Astrocyte (in vitro differentiated cells and primary cell): ENCODE measurements around the gene TROAP. TPM values are rescaled to one million over a fixed set of nuclear protein-coding genes. Genes with fewer than 3 reads are reported as not detected.
A peak's percentile ranks its signal among the peaks of the same experiment; 100 is the strongest.
"Not testable (repeated sequence)": the region's sequence is repeated elsewhere in the genome, so short reads cannot be mapped to it uniquely, and the experiment has no call there.

Experiments
- DNase-seq: peaks from one replicate; pipeline ENCODE4 v3.0.0-alpha.2; 2010; ENCODE audit warnings: low read depth
- FAIRE-seq: peaks from 2 replicates; lab custom pipeline; 2011; peaks lifted over from hg19 to GRCh38; lab: Jason Lieb, UNC
- H2AFZ ChIP-seq: 2 replicates; pipeline ENCODE4 v1.6.0; 2012; ENCODE audit warnings: low read depth, low read length, inconsistent platforms
- H3K27ac ChIP-seq: 2 replicates; pipeline ENCODE4 v1.5.1; 2011; ENCODE audit warnings: low read depth, low read length, inconsistent platforms
- H3K27me3 ChIP-seq: 2 replicates; pipeline ENCODE4 v1.6.0; 2011; ENCODE audit warnings: low read length, inconsistent platforms; ENCODE audit not compliant: insufficient read depth
- H3K36me3 ChIP-seq: 2 replicates; pipeline ENCODE4 v1.5.1; 2011; ENCODE audit warnings: low read length, inconsistent platforms; ENCODE audit not compliant: insufficient read depth
- H3K4me1 ChIP-seq: 2 replicates; pipeline ENCODE4 v1.5.1; 2011; ENCODE audit warnings: low read length, inconsistent platforms; ENCODE audit not compliant: insufficient read depth
- H3K4me2 ChIP-seq: 2 replicates; pipeline ENCODE4 v1.6.0; 2012; ENCODE audit warnings: low read length, inconsistent platforms
- H3K4me3 ChIP-seq: 2 replicates; pipeline ENCODE4 v1.5.1; 2011; ENCODE audit warnings: low read depth, mild to moderate bottlenecking, low read length, inconsistent platforms; ENCODE audit not compliant: insufficient read depth
- H3K79me2 ChIP-seq: 2 replicates; pipeline ENCODE4 v1.6.0; 2012; ENCODE audit warnings: mild to moderate bottlenecking, low read length, inconsistent platforms; ENCODE audit not compliant: insufficient read depth
- H3K9ac ChIP-seq: 2 replicates; pipeline ENCODE4 v1.6.0; 2012; ENCODE audit warnings: mild to moderate bottlenecking, low read length, inconsistent platforms
- H3K9me3 ChIP-seq: 2 replicates; pipeline ENCODE4 v1.5.1; 2012; ENCODE audit warnings: low read depth, mild to moderate bottlenecking, low read length, inconsistent platforms; ENCODE audit not compliant: insufficient read depth
- H4K20me1 ChIP-seq: 2 replicates; pipeline ENCODE4 v1.6.0; 2012; ENCODE audit warnings: low read length, inconsistent platforms; ENCODE audit not compliant: insufficient read depth
- H3K27ac Mint-ChIP-seq: one replicate; pipeline ENCODE4 v1.8.0; 2021; ENCODE audit warnings: mild to moderate bottlenecking, mixed read lengths; ENCODE audit not compliant: unreplicated experiment
- H3K27me3 Mint-ChIP-seq: one replicate; pipeline ENCODE4 v1.8.0; 2021; ENCODE audit warnings: low read depth, mixed read lengths; ENCODE audit not compliant: unreplicated experiment
- H3K36me3 Mint-ChIP-seq: one replicate; pipeline ENCODE4 v1.8.0; 2021; ENCODE audit warnings: low read depth, mixed read lengths; ENCODE audit not compliant: unreplicated experiment
- H3K4me1 Mint-ChIP-seq: one replicate; pipeline ENCODE4 v1.8.0; 2021; ENCODE audit warnings: low read depth, mixed read lengths; ENCODE audit not compliant: unreplicated experiment
- H3K4me3 Mint-ChIP-seq: one replicate; pipeline ENCODE4 v1.8.0; 2021; ENCODE audit warnings: mild to moderate bottlenecking, moderate library complexity, mixed read lengths; ENCODE audit not compliant: unreplicated experiment
- H3K9me3 Mint-ChIP-seq: one replicate; pipeline ENCODE4 v1.8.0; 2021; ENCODE audit warnings: mild to moderate bottlenecking, mixed read lengths; ENCODE audit not compliant: unreplicated experiment
- EZH2 ChIP-seq: IDR thresholded peaks from 2 replicates; pipeline ENCODE4 v1.6.1; 2012; ENCODE audit warnings: mild to moderate bottlenecking, low read length, inconsistent platforms; ENCODE audit not compliant: insufficient read depth
- total RNA-seq: library from RNA; stranded (reverse); gene quantifications from 2 replicates; pipeline ENCODE4 v1.2.1, GENCODE V29; 2021
- TF ChIP-seq, protein P1 (sequence below): IDR thresholded peaks from 2 replicates; pipeline ENCODE4 v1.5.1; 2011; ENCODE audit warnings: low read depth, mild to moderate bottlenecking, inconsistent platforms, low read length, moderate library complexity; ENCODE audit not compliant: insufficient read depth

The TROAP gene
- total RNA-seq, 1 donor from 2014 or later: 2.7 TPM

DNA sequence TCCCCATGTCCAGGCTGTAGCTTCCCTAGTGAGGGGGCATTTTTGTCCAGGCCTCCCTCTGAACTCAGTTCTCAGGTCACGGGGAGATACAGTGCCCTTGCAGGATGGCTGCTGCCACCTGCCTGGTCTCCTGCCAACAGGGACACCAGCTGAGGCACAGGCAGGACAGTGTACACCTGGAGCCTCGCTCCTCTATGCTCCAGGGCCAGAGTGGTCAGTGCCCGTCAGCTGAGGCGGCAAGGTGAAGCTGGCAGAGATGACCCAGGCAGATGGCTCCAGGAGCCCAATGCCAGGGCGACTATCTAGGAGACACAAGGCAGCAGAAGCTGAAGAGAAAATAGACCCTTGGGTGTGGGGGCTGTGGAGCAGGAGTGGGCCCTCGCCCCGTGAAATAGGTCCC, 45.6 kb upstream of the TROAP start:
- Histone ChIP-seq H3K27me3 (no peaks in the 10 kb centered on the region), H3K4me2 (no peak overlapping the region), H3K79me2 (peaks cover 4% of the 10 kb centered on the region), H4K20me1 (peaks cover 28% of the 10 kb centered on the region), H3K36me3 (peaks cover 15% of the 10 kb centered on the region), H3K9ac (no peak overlapping the region), H3K9me3 (no peaks in the 10 kb centered on the region), H3K4me1 (no peaks in the 10 kb centered on the region), H3K27ac (no peak overlapping the region), H3K4me3 (no peak overlapping the region), H2AFZ (no peak overlapping the region)
- no peak overlapping the region for H3K4me3 Mint-ChIP-seq
- H3K4me1 Mint-ChIP-seq: peaks cover 14% of the 10 kb centered on the region
- no peaks in the 10 kb centered on the region for H3K27me3 Mint-ChIP-seq
- H3K36me3 Mint-ChIP-seq: peaks cover 7% of the 10 kb centered on the region
- DNase-seq: no peak
- TF ChIP-seq, protein P1, sequence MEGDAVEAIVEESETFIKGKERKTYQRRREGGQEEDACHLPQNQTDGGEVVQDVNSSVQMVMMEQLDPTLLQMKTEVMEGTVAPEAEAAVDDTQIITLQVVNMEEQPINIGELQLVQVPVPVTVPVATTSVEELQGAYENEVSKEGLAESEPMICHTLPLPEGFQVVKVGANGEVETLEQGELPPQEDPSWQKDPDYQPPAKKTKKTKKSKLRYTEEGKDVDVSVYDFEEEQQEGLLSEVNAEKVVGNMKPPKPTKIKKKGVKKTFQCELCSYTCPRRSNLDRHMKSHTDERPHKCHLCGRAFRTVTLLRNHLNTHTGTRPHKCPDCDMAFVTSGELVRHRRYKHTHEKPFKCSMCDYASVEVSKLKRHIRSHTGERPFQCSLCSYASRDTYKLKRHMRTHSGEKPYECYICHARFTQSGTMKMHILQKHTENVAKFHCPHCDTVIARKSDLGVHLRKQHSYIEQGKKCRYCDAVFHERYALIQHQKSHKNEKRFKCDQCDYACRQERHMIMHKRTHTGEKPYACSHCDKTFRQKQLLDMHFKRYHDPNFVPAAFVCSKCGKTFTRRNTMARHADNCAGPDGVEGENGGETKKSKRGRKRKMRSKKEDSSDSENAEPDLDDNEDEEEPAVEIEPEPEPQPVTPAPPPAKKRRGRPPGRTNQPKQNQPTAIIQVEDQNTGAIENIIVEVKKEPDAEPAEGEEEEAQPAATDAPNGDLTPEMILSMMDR: no peak
- TF ChIP-seq EZH2: no peak
- H3K27ac Mint-ChIP-seq: no peak overlapping the region
- no peaks in the 10 kb centered on the region for H3K9me3 Mint-ChIP-seq
- FAIRE-seq: no peak

DNA sequence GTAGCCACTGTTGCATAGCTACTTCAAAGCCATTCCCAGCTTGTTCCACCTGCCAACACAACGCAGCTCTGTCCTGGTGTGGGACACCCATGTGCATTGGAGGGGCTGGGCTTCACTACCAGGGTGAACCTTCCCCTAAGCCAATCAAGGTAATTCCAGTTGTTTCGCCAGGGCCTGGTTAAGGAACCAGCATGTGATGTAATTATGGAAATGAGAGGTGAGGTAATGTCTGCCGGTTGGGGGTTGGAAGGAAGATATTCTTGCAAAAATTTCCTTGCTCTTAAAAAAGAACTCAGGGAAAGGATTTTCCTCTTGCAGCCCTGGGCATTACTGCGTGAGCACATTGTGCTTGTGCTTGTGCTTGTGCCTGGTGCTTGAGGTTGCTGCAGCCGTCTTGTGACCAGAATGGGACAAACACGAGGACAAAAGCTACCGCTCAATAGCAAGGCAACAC, 43.3 kb upstream of the TROAP start:
- DNase-seq: peak; percentile 54
- no peak overlapping the region for H3K27ac Mint-ChIP-seq
- Histone ChIP-seq H2AFZ (peak overlapping the region; percentile 37), H3K4me1 (no peaks in the 10 kb centered on the region), H4K20me1 (peaks cover 6% of the 10 kb centered on the region), H3K79me2 (no peaks in the 10 kb centered on the region), H3K4me3 (no peak overlapping the region), H3K36me3 (no peaks in the 10 kb centered on the region), H3K9ac (no peak overlapping the region), H3K27me3 (no peaks in the 10 kb centered on the region), H3K4me2 (peak overlapping the region; percentile 57), H3K27ac (no peak overlapping the region), H3K9me3 (no peaks in the 10 kb centered on the region)
- no peak overlapping the region for H3K4me3 Mint-ChIP-seq
- no peak for FAIRE-seq
- peaks cover 17% of the 10 kb centered on the region for H3K4me1 Mint-ChIP-seq
- H3K27me3 Mint-ChIP-seq: peaks cover 2% of the 10 kb centered on the region
- peaks cover under 1% of the 10 kb centered on the region for H3K36me3 Mint-ChIP-seq
- TF ChIP-seq, protein P1: no peak
- TF ChIP-seq EZH2: no peak
- H3K9me3 Mint-ChIP-seq: no peaks in the 10 kb centered on the region

DNA sequence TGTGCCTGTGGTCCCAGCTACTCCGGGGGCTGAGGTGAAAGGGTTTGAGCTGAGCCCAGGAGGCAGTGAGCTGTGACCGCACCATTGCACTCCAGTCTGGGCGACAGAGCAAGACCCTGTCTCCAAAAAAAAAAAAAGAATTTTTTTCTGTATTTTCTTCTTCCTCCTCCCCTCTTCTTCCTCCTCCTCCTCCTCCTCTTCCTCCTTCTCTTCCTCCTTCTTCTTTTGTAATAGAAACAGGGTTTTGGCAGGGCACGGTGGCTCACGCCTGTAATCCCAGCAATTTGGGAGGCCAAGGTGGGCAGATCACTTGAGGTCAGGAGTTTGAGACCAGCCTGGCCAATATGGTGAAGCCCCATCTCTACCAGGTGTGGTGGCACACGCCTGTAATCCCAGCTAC, 42.5 kb upstream of the TROAP start:
- not testable (repeated sequence) for H3K27ac Mint-ChIP-seq, H3K9me3 Mint-ChIP-seq, H3K36me3 Mint-ChIP-seq, H3K36me3 ChIP-seq, H3K27me3 ChIP-seq, H3K27me3 Mint-ChIP-seq, H3K4me2 ChIP-seq, FAIRE-seq, H3K4me3 Mint-ChIP-seq, H3K9ac ChIP-seq, H3K9me3 ChIP-seq, DNase-seq, H4K20me1 ChIP-seq, H2AFZ ChIP-seq, H3K4me3 ChIP-seq, H3K4me1 ChIP-seq, H3K79me2 ChIP-seq, H3K27ac ChIP-seq
- peaks cover 17% of the 10 kb centered on the region for H3K4me1 Mint-ChIP-seq
